Osteoblast (primary cell): ENCODE measurements around the gene DPRX. TPM values are rescaled to one million over a fixed set of nuclear protein-coding genes. Genes with fewer than 3 reads are reported as not detected.

ENCODE experiments used
- DNase-seq: peaks from one replicate; pipeline ENCODE4 v3.0.0; 2011; ENCODE audit warnings: low spot score, mixed read lengths; ENCODE audit not compliant: insufficient read length; ENCODE audit errors: missing footprints
- H2AFZ ChIP-seq: 2 replicates; pipeline ENCODE4 v1.6.0; 2011; ENCODE audit warnings: mild to moderate bottlenecking, low read length
- H3K27ac ChIP-seq: 2 replicates; pipeline ENCODE4 v1.5.1; 2011; ENCODE audit warnings: mild to moderate bottlenecking, low read depth, low read length, moderate library complexity
- H3K27me3 ChIP-seq: 2 replicates; pipeline ENCODE4 v1.6.0; 2012; ENCODE audit warnings: mild to moderate bottlenecking, control low read depth, inconsistent platforms, low read length, moderate library complexity; ENCODE audit not compliant: insufficient read depth
- H3K36me3 ChIP-seq: 2 replicates; pipeline ENCODE4 v1.5.1; 2011; ENCODE audit warnings: mild to moderate bottlenecking, low read length, control low read depth, moderate library complexity; ENCODE audit not compliant: insufficient read depth
- H3K4me1 ChIP-seq: 2 replicates; pipeline ENCODE4 v1.5.1; 2011; ENCODE audit warnings: mild to moderate bottlenecking, low read length, control low read depth, moderate library complexity; ENCODE audit not compliant: insufficient read depth
- H3K4me2 ChIP-seq: 2 replicates; pipeline ENCODE4 v1.6.0; 2011; ENCODE audit warnings: mild to moderate bottlenecking, low read length; ENCODE audit not compliant: insufficient read depth
- H3K4me3 ChIP-seq: fragments of 200-600 bp; sonication (generic); 3 replicates; pipeline ENCODE4 v1.5.1; 2012; ENCODE audit warnings: mild to moderate bottlenecking, low read length, inconsistent platforms; ENCODE audit not compliant: insufficient read depth
- H3K79me2 ChIP-seq: 2 replicates; pipeline ENCODE4 v1.6.0; 2012; ENCODE audit warnings: mild to moderate bottlenecking, low read length, control low read depth, inconsistent platforms; ENCODE audit not compliant: insufficient read depth
- H3K9me3 ChIP-seq: 2 replicates; pipeline ENCODE4 v1.5.1; 2011; ENCODE audit warnings: low read depth, low read length, control low read depth
- H4K20me1 ChIP-seq: 2 replicates; pipeline ENCODE4 v1.6.0; 2012; ENCODE audit warnings: mild to moderate bottlenecking, low read length, control low read depth; ENCODE audit not compliant: insufficient read depth
- total RNA-seq: library from RNA; depleted of rRNA; stranded (reverse); fragments of >200 nt; gene quantifications from 2 replicates; pipeline ENCODE4 v1.2.3, GENCODE V29; 2012
- TF ChIP-seq, protein P1 (sequence below): IDR thresholded peaks from 2 replicates; pipeline ENCODE4 v1.5.1; 2011; ENCODE audit warnings: mild to moderate bottlenecking, low read depth, low read length, moderate library complexity; ENCODE audit errors: extremely low read depth

Gene DPRX
- total RNA-seq, 1 donor = not detected

DNA sequence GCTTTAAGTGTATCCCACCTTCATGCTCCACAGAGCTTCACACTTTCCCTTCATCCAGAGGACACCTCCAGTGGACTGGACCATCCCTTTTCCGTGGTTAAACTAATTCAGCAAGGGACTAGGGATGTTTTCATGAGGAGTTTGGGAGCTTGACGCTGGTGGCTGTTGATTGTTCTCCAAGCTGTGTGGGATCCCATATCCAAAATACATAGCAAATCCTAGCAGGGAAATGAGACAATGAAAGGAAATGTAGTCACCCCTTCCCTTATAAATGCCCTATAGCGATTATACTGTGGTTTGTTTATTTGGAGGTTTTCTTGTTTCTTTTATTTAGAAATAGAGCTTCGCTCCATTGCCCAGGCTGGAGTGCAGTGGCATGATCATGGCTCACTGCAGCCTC lies 31.6 kb upstream of the DPRX start:
- no peak for DNase-seq
- H4K20me1 ChIP-seq = no peaks in the 10 kb centered on the region
- no peaks in the 10 kb centered on the region for H3K36me3 ChIP-seq
- H3K4me2 ChIP-seq = no peak overlapping the region
- no peak overlapping the region for H3K27ac ChIP-seq
- no peaks in the 10 kb centered on the region for H3K79me2 ChIP-seq
- H3K27me3 ChIP-seq = no peaks in the 10 kb centered on the region
- TF ChIP-seq, protein P1, sequence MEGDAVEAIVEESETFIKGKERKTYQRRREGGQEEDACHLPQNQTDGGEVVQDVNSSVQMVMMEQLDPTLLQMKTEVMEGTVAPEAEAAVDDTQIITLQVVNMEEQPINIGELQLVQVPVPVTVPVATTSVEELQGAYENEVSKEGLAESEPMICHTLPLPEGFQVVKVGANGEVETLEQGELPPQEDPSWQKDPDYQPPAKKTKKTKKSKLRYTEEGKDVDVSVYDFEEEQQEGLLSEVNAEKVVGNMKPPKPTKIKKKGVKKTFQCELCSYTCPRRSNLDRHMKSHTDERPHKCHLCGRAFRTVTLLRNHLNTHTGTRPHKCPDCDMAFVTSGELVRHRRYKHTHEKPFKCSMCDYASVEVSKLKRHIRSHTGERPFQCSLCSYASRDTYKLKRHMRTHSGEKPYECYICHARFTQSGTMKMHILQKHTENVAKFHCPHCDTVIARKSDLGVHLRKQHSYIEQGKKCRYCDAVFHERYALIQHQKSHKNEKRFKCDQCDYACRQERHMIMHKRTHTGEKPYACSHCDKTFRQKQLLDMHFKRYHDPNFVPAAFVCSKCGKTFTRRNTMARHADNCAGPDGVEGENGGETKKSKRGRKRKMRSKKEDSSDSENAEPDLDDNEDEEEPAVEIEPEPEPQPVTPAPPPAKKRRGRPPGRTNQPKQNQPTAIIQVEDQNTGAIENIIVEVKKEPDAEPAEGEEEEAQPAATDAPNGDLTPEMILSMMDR = no peak
- H3K9me3 ChIP-seq = no peaks in the 10 kb centered on the region
- H2AFZ ChIP-seq = no peak overlapping the region
- no peaks in the 10 kb centered on the region for H3K4me1 ChIP-seq
- H3K4me3 ChIP-seq = no peak overlapping the region

DNA sequence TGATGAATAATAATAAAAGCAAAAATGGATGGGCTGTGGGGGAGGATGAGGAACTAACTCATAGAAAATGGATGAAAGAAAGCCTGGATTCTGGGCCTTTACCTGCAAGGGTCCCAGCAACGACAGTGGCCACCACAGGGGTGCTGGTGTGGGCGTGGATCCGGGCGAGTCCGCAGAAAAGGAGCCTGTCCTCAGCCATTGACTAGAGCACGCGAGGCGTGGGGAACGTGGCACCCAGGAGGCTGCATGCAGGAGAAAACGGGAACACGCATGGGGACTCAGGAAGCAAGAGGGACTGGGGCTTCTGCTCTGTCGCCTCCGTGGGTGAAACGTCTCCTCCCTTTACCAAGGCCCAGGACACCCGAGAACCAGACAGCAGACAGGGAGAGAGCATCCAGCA lies 25.8 kb upstream of the DPRX start:
- no peak overlapping the region for H3K27ac ChIP-seq
- DNase-seq = no peak
- no peaks in the 10 kb centered on the region for H4K20me1 ChIP-seq
- H3K4me3 ChIP-seq = no peak overlapping the region
- no peaks in the 10 kb centered on the region for H3K36me3 ChIP-seq
- H3K4me1 ChIP-seq = no peaks in the 10 kb centered on the region
- no peaks in the 10 kb centered on the region for H3K79me2 ChIP-seq
- no peaks in the 10 kb centered on the region for H3K27me3 ChIP-seq
- no peak overlapping the region for H2AFZ ChIP-seq
- TF ChIP-seq, protein P1 = no peak
- H3K4me2 ChIP-seq = no peak overlapping the region
- H3K9me3 ChIP-seq = no peaks in the 10 kb centered on the region

DNA sequence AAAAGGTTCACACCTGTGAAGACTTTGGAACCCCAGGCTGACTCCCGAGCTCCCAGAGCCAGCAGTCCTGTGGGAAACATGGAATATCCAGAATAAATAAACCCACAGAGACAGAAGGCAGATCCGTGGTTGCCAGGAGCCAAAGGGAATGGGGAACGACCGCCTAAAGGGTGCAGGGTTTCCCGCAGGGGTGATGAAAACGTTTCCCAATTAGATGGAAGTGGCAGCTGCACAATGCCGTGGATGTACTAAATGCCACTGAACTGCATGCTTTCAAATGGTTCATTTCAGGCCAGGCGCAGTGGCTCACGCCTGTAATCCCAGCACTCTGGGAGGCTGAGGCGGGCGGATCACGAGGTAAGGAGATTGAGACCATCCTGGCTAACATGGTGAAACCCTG lies 23.4 kb upstream of the DPRX start:
- no peak for DNase-seq
- no peaks in the 10 kb centered on the region for H3K9me3 ChIP-seq
- H3K79me2 ChIP-seq = no peaks in the 10 kb centered on the region
- H3K4me2 ChIP-seq = no peak overlapping the region
- no peak overlapping the region for H3K4me3 ChIP-seq
- H2AFZ ChIP-seq = no peak overlapping the region
- no peaks in the 10 kb centered on the region for H4K20me1 ChIP-seq
- no peaks in the 10 kb centered on the region for H3K36me3 ChIP-seq
- no peak overlapping the region for H3K27ac ChIP-seq
- H3K4me1 ChIP-seq = no peaks in the 10 kb centered on the region
- TF ChIP-seq, protein P1 = no peak
- no peaks in the 10 kb centered on the region for H3K27me3 ChIP-seq

DNA sequence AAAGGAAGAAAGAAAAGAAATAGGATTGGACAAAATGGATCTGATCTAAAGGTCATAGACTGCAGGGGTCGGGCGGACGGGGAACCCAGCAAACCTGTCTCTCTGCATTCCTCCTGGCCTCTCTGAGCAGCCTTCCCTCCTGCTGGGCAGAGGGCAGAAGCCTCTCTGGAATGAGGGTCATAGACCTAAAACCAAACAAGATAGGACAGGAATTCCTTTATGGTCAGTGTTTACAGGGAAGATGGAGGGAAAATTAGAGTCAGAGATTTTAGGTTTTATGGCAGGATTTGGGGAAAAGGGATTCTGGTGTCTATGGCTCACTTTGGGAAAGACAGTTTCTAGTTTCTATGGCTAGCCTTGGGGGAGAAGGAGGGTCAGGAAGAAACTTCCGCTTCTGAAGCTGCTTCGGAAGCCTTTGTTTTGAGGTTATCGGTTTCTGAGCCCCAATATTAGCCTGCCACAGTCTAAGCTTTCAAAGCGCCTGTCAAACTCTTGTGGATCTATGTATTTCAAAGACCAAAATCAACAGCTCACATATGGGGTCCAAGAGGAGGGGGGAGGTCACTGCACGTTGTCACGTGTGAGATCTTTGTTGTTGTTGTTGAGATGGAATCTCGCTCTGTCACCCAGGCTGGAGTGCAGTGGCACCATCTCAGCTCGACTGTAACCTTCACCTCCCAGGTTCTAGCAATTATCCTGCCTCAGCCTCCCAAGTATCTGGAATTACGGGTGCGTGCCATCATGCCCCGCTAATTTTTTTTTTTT lies 18.9 kb upstream of the DPRX start:
- TF ChIP-seq, protein P1 = no peak
- Histone ChIP-seq H2AFZ (no peak overlapping the region), H3K9me3 (no peaks in the 10 kb centered on the region)

More for the DNA sequence above, 18.9 kb upstream of the DPRX start:
- DNase-seq = no peak
- no peaks in the 10 kb centered on the region for H3K27me3 ChIP-seq
- no peaks in the 10 kb centered on the region for H4K20me1 ChIP-seq
- no peak overlapping the region for H3K4me3 ChIP-seq
- H3K4me1 ChIP-seq = no peaks in the 10 kb centered on the region
- no peak overlapping the region for H3K4me2 ChIP-seq
- H3K36me3 ChIP-seq = no peaks in the 10 kb centered on the region
- no peak overlapping the region for H3K27ac ChIP-seq
- H3K79me2 ChIP-seq = no peaks in the 10 kb centered on the region
